Left colon (tissue), 2 donors: ENCODE measurements around the gene FCGR2B. TPM values are rescaled to one million over a fixed set of nuclear protein-coding genes. Genes with fewer than 3 reads are reported as not detected.
"Not testable (repeated sequence)": the region's sequence is repeated elsewhere in the genome, so short reads cannot be mapped to it uniquely, and the experiment has no call there.

ENCODE experiments used
- ATAC-seq: fragments of 200-7000 bp; cut with Tn5 transposase; one replicate; pipeline ENCODE4 v1.9.1; 2020; ENCODE audit warnings: mild to moderate bottlenecking, moderate library complexity
- DNase-seq, 2 donors: peaks; one replicate each; pipeline ENCODE4 v3.0.0-alpha.2; 2020
- intact Hi-C, 2 donors: fragments of 100-400 bp; cut with DNase I in 1 of 2; cut with micrococcal nuclease in 1 of 2; formaldehyde crosslinking; loops; one replicate each; pipeline versions ENCODE4 v1.11.2 to v1.14.0; 2022; cut with DNase I, micrococcal nuclease
- total RNA-seq, 2 donors: library from RNA; stranded (reverse); fragmentation: NEBNext Ultra II Directional; extraction: Animal tissue kit (Norgen Biotek cat#: 25700); gene quantifications; one replicate each; pipeline ENCODE4 v1.2.1, GENCODE V29; 2021
- donor health status: DM: no; HTN: no; CAD: no.
- donor health status: DM: yes; HTN: yes; CAD: no.

Gene FCGR2B
- total RNA-seq, 2 donors from 2014 or later: 5.1 to 10.0 TPM

GRCh38 chr1:161642697-161643096 lies 20.2 kb upstream of the FCGR2B start:
- ATAC-seq, DNase-seq, intact Hi-C loops: not testable (repeated sequence)

DNA sequence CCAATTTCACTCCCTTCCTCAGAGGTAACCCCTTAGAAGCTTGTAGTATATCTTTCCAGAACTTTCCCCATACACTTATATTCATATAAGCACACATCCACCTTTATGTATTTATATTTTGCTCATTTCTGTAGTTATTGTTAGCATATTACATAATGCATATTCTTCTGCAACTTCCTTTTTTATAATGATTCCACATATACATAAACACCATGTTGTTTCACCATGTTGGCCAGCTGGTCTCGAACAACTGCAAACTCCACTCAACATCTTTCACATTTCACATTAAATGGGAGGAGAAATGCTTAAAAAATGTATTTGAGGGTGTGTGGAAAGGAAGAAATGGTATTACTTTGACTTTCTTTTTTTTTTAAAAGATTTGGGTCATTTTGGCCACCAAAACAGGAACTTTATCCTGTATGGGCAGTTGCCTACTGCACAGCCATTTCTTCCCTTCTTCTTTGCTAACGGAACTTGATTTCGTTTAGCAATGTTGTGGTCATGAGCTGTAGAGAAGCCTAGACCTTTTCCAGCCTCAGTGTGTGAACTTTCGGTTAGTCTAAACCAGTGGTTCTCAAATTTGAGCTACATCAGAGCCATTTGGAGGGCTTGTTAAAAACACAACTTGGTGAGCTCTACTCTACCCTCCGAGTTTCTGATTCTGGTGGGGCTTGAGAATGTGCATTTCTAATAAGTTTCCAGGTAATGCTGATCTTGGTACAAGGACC lies 19.3 kb upstream of the FCGR2B start:
- ATAC-seq, DNase-seq, intact Hi-C loops: not testable (repeated sequence)

DNA sequence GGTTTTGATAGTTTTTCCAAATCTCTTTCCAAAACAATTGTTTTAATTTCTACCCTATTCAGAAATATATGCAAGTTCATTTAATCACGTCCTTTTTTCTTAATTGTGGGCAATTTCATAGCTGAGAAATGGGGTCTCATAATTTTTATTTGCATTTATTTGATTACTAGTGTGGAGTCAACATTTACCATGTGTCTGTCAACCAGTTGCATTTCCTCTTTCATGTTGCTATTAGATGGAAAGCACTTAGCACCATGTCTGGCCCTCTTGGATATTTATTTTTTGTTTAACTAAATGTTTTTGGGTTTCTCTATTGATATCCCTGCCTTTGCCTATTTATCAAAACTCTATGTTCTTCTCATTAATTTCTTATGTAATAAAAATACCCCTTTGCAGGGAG lies 18.1 kb upstream of the FCGR2B start:
- not testable (repeated sequence) for DNase-seq, ATAC-seq
- intact Hi-C loops: loop anchor here in 1 of 2 donors (5.0 kb wide), 1 partner anchor 92 kb away; no protein-coding TSS in a partner anchor

- intact Hi-C loops: loop anchor here in 1 of 2 donors (5.0 kb wide), 1 partner anchor 90 kb away; no protein-coding TSS in a partner anchor
- DNase-seq: not testable (repeated sequence)
- peak; percentile 58 for ATAC-seq
Measured at GRCh38 chr1:161647507-161648360, 15.2 kb upstream of the FCGR2B start.

- ATAC-seq, DNase-seq, intact Hi-C loops: not testable (repeated sequence)
Measured at GRCh38 chr1:161653541-161653940, 9.4 kb upstream of the FCGR2B start.

DNA sequence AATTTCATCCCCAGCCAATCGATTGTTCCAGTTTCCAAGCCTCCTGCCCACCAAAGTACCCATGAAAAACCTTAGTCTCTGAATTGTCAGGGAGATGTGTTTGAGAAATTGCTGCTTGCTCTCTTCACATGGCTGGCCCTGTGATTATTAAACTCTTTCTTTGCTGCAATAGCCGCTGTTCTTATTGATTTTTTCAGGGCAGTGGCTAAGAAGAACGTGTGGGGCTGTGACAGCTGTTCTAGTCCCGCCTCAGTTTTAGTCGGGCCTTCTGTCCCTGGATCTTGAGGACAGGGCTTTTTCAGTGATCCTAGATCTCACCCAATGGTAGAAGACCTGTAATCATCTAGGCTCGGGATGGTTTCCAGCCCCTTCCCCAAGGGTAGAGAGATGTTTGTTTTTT lies 9.0 kb upstream of the FCGR2B start:
- ATAC-seq, intact Hi-C loops, DNase-seq: not testable (repeated sequence)

- ATAC-seq, intact Hi-C loops, DNase-seq: not testable (repeated sequence)
Measured at GRCh38 chr1:161658524-161658923, 4.4 kb upstream of the FCGR2B start.

DNA sequence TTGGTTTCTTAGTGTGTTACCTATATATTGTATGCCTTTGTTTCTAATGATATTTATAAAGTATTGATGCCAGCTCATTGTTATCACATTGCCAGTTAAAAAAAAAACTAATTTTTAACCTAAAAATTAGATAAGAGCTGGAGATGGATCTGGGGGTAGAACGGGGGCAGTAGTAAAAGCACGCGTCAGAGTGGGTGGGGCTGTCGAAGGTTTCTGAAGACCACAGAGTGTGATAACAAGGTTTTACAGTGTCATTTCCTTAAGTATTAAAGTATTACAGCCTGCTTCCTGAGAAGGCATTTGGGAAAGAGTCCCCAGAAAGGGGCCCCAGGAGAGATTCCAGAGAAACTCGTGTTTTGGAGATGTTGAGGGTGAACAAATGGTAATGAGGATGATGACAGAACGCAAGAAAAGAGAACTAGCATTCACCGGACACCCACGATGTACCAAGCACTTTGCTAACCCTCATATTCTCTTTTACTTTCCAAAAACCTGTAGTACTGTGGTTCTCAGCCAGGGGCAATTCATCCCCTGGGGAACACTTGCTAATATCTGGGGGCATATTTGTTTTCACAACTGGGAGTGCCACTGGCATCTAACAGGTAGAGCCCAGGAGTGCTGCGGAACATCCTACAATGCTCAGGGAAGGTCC lies 1.2 kb upstream of the FCGR2B start:
- intact Hi-C loops, DNase-seq, ATAC-seq: not testable (repeated sequence)

DNA sequence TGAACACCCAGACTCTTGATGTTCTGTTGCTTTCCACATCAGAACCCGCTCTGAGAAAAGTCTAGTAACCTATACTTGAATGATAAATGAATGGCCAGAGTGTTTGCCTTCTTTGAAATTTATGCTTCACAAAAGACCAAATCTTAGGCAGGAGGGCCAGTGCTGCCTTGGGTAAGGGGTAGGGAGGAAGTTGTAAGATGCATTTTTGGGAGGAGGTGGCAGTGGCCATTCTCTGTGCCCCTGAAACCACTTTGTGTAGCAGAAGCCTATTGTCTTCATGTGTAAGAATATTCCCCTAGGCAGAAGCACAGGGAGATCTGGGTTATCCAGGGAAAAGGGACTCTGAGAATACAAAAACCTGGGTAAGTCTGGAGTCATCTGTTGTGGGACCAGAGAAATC lies 626 bp downstream of the FCGR2B start:
- ATAC-seq, DNase-seq, intact Hi-C loops: not testable (repeated sequence)

DNA sequence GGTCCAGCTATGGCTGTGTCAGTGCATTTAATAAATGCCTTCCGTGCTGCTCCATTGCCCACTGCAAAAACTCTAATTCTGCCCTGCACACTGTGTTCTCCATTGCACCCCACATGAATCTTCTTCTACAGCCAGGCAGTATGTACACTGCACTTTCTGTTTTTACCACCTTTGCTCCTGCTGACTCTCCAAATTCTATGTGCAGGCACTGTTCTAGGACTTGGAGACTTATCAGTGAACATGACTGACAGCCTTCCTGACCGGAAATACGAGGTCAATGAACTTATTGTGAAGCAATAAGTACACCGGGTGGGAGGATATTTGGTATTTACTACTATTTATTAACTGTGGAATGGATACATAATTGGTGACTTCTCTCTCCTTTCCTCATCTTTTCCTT lies 1.7 kb downstream of the FCGR2B start:
- intact Hi-C loops, ATAC-seq, DNase-seq: not testable (repeated sequence)

- intact Hi-C loops, DNase-seq, ATAC-seq: not testable (repeated sequence)
Measured at GRCh38 chr1:161671045-161672020, 8.4 kb downstream of the FCGR2B start.

GRCh38 chr1:161673437-161673836 lies 10.5 kb downstream of the FCGR2B start:
- DNase-seq, intact Hi-C loops, ATAC-seq: not testable (repeated sequence)

GRCh38 chr1:161674447-161674846 lies 11.5 kb downstream of the FCGR2B start:
- DNase-seq, intact Hi-C loops, ATAC-seq: not testable (repeated sequence)

DNA sequence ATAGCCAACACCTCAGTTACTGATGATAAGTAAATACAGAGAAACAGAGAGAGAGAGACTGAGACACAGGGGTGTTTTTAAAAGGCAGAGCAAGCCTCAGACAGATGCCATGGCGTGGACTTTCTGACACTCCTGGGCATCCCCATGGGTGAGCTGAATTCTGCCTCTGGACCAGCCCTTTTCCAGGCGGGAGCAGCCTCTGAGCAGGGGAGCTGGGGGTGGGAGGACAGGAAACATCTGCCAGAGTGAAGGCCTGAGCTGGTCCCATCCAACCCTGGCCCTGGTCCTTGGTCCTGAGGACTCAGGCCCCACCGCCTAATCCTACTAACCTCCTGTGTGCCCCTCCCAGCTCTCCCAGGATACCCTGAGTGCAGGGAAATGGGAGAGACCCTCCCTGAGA lies 12.0 kb downstream of the FCGR2B start:
- intact Hi-C loops, ATAC-seq, DNase-seq: not testable (repeated sequence)

- DNase-seq: no peak
Measured at GRCh38 chr1:161676441-161676840, 13.5 kb downstream of the FCGR2B start.

GRCh38 chr1:161676958-161677689 lies 14.2 kb downstream of the FCGR2B start:
- intact Hi-C loops: no loop called here
- DNase-seq (no peak), ATAC-seq (no peak)

More at GRCh38 chr1:161676441-161676840, 13.5 kb downstream of the FCGR2B start:
- no peak for ATAC-seq
- intact Hi-C loops: no loop called here

GRCh38 chr1:161678500-161678899 lies 15.6 kb downstream of the FCGR2B start:
- DNase-seq (no peak), ATAC-seq (no peak)
- intact Hi-C loops: no loop called here
